HepG2 (cell line): ENCODE measurements around the gene LAMA5. TPM values are rescaled to one million over a fixed set of nuclear protein-coding genes. Genes with fewer than 3 reads are reported as not detected.
A peak's percentile ranks its signal among the peaks of the same experiment; 100 is the strongest.

ENCODE experiments used
- DDIT3 ChIP-seq: sonication (generic); formaldehyde crosslinking; IDR thresholded peaks from 2 replicates; pipeline ENCODE4 v1.4.0; 2020; ENCODE audit warnings: mild to moderate bottlenecking, missing genetic modification reagents
- DPF2 ChIP-seq: sonication (generic); formaldehyde crosslinking; IDR thresholded peaks from 2 replicates; pipeline ENCODE4 v1.4.0; 2020; ENCODE audit warnings: mild to moderate bottlenecking, low read depth, missing genetic modification reagents, borderline replicate concordance
- GABPB1 ChIP-seq: IDR thresholded peaks from 2 replicates; pipeline ENCODE4 v1.6.1; 2016; ENCODE audit warnings: mild to moderate bottlenecking, missing genetic modification reagents, moderate library complexity, missing compliant biosample characterization
- SMC3 ChIP-seq: IDR thresholded peaks from 2 replicates; pipeline ENCODE4 v1.6.1; 2011; ENCODE audit warnings: low read length, improper control_type of control experiment
- SNAI1 ChIP-seq: sonication (generic); formaldehyde crosslinking; IDR thresholded peaks from 2 replicates; pipeline ENCODE4 v1.5.0; 2020; ENCODE audit warnings: mild to moderate bottlenecking, missing genetic modification reagents, borderline replicate concordance
- SRSF1 ChIP-seq: fragments of 200-400 bp; formaldehyde crosslinking; optimal IDR thresholded peaks from 2 replicates; pipeline ENCODE3; 2017; ENCODE audit warnings: mild to moderate bottlenecking, low read depth, low read length, moderate library complexity
- SRY ChIP-seq: sonication (generic); formaldehyde crosslinking; IDR thresholded peaks from 2 replicates; pipeline ENCODE4 v1.8.0; 2022; ENCODE audit warnings: mild to moderate bottlenecking, missing genetic modification reagents
- TCF12 ChIP-seq, 2 experiments: fragments of 450-650 bp in 1 of 2; sonication (generic) in 1 of 2; formaldehyde crosslinking in 1 of 2; IDR thresholded peaks; 2 replicates each; pipeline versions ENCODE4 v1.6.1 to v1.8.0; 2017 to 2022; ENCODE audit warnings: antibody characterized with exemption in 1 of 2, mild to moderate bottlenecking in 1 of 2, missing genetic modification reagents in 1 of 2, moderate library complexity in 1 of 2
- USF2 ChIP-seq, 2 experiments: sonication (generic) in 1 of 2; formaldehyde crosslinking in 1 of 2; IDR thresholded peaks; 2 replicates each; pipeline versions ENCODE4 v1.5.1 to v1.6.1; 2011 to 2020; ENCODE audit warnings: borderline replicate concordance in 1 of 2, low read depth in 1 of 2, low read length in 1 of 2, mild to moderate bottlenecking in 1 of 2, missing genetic modification reagents in 1 of 2, moderate library complexity in 1 of 2
- ZEB1 ChIP-seq: IDR thresholded peaks from 2 replicates; pipeline ENCODE4 v1.6.1; 2012; ENCODE audit warnings: mild to moderate bottlenecking, low read depth, inconsistent platforms; ENCODE audit not compliant: insufficient replicate concordance
- ZMAT3 ChIP-seq: sonication (generic); formaldehyde crosslinking; conservative IDR thresholded peaks from 2 replicates; pipeline ENCODE4 v1.7.0; 2021; ENCODE audit warnings: missing genetic modification reagents
- ZNF274 ChIP-seq: sonication (generic); formaldehyde crosslinking; IDR thresholded peaks from 2 replicates; pipeline ENCODE4 v1.5.1; 2020; ENCODE audit warnings: mild to moderate bottlenecking, missing genetic modification reagents
- ZNF275 ChIP-seq: sonication (generic); formaldehyde crosslinking; IDR thresholded peaks from 2 replicates; pipeline ENCODE4 v1.8.0; 2022; ENCODE audit warnings: missing genetic modification reagents, mild to moderate bottlenecking, inconsistent platforms, borderline replicate concordance
- ZNF460 ChIP-seq: sonication (generic); formaldehyde crosslinking; IDR thresholded peaks from 2 replicates; pipeline ENCODE4 v1.5.1; 2020; ENCODE audit warnings: missing genetic modification reagents, mild to moderate bottlenecking, borderline replicate concordance
- ZNF580 ChIP-seq: IDR thresholded peaks from 2 replicates; pipeline ENCODE4 v1.6.1; 2016; ENCODE audit warnings: low read depth, borderline replicate concordance
- ZNF83 ChIP-seq: sonication (generic); formaldehyde crosslinking; IDR thresholded peaks from 2 replicates; pipeline ENCODE4 v1.4.0; 2020; ENCODE audit warnings: missing genetic modification reagents, mild to moderate bottlenecking, borderline replicate concordance
- ZNF850 ChIP-seq: sonication (generic); formaldehyde crosslinking; conservative IDR thresholded peaks from 2 replicates; pipeline ENCODE4 v1.9.0; 2021; ENCODE audit warnings: mild to moderate bottlenecking, missing genetic modification reagents
- polyA plus RNA-seq, 8 experiments: library from polyadenylated mRNA; depleted of rRNA in 3 of 8; stranded (reverse) in 7 of 8; unstranded in 1 of 8; fragments of >200 nt; fragmentation: Illumina TruSeq in 4 of 8; extraction: Trizol in 4 of 8; gene quantifications; 2 replicates each; pipeline versions ENCODE4 v1.2.1 to v1.2.3, GENCODE V29; 2011 to 2016; ENCODE audit warnings: low read depth in 4 of 8, missing spikeins in 1 of 8, mixed read lengths in 1 of 8; ENCODE audit not compliant: insufficient read depth in 1 of 8
- total RNA-seq, 5 experiments: library from RNA; depleted of rRNA; stranded (reverse); fragments of >200 nt; fragmentation: Illumina TruSeq; extraction: Trizol; gene quantifications; 2 replicates each; pipeline ENCODE4 v1.2.3, GENCODE V29; 2016; ENCODE audit warnings: low read depth in 1 of 5
- TF ChIP-seq, protein P1 (sequence below): sonication (generic); formaldehyde crosslinking; IDR thresholded peaks from 2 replicates; pipeline ENCODE4 v1.4.0; 2020; ENCODE audit warnings: missing genetic modification reagents, mild to moderate bottlenecking, borderline replicate concordance
- TF ChIP-seq, protein P2 (sequence below): sonication (generic); formaldehyde crosslinking; IDR thresholded peaks from 2 replicates; pipeline ENCODE4 v1.5.1; 2020; ENCODE audit warnings: missing genetic modification reagents, mild to moderate bottlenecking, borderline replicate concordance

LAMA5 gene
- total and polyA plus RNA-seq, 2 of the 13 experiments (the other 11 are each of a cell fraction or from before 2014, with no cell fraction given): 21.0 to 44.7 TPM

DNA sequence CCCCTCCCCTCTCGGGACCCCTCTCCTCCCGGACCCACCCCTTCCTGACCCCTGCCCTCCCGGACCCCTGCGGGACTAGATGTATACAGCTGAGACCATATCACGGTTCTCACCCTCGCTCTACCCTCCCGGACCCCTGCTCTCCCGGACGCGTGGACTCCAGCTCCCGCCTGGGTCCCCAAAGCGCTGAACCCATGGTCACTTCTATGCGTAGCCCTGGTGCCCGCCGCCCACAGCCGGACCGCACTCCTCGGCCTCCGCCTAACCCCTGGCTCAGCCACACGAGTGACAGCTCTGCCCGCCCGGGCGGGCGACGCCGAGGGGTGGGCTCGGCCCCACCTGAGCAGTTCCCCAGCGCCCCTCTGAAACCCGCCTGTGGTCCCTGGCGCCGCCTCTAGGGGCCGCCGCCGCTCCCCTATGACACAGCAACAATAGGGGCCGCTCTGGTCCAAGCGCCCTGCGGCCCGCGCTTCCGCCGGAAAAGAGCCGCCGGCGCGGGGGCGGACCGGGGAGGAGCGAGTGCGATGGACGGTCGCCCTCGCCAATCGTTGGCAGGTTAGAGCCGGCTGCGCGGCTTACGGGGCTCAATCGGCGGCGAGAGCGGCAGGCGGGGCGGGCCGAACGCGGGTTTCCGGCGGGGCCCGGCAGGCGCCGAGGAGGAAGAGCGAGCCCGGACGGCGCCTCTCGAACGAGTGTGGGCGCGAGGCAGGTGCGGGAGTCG is 64.6 kb downstream of the LAMA5 start, which contains the start of gene ADRM1 (continued):
- TF ChIP-seq, protein P1, sequence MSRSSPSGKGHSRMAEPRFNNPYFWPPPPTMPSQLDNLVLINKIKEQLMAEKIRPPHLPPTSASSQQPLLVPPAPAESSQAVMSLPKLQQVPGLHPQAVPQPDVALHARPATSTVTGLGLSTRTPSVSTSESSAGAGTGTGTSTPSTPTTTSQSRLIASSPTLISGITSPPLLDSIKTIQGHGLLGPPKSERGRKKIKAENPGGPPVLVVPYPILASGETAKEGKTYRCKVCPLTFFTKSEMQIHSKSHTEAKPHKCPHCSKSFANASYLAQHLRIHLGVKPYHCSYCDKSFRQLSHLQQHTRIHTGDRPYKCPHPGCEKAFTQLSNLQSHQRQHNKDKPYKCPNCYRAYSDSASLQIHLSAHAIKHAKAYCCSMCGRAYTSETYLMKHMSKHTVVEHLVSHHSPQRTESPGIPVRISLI (CRISPR knock-in tag): no peak
- TF ChIP-seq ZNF274 (CRISPR knock-in tag) (no peak; the same call in none of the 2 replicates), ZNF83 (no peak), SRSF1 (peak; percentile 94), ZNF580 (CRISPR knock-in tag) (0 out of 2 replicates have a peak, but pooled peaks have one; percentile 61), ZNF460 (no peak; the same call in 1 of the 2 replicates), SMC3 (no peak; the same call in 1 of the 2 replicates), ZEB1 (peak; percentile 72), TCF12 (IDR thresholded peaks at IDR 0.05) (no peak), TCF12 (CRISPR knock-in tag; IDR thresholded peaks at IDR 0.05) (no peak), SNAI1 (CRISPR knock-in tag) (no peak), ZNF850 (CRISPR knock-in tag) (no peak; the same call in 1 of the 2 replicates), ZMAT3 (peak; percentile 22; the same call in 1 of the 2 replicates), SRY (CRISPR knock-in tag) (no peak; the same call in 1 of the 2 replicates), GABPB1 (peak; percentile 96), DPF2 (CRISPR knock-in tag) (no peak), USF2 (IDR thresholded peaks at IDR 0.05; ENCODE audit: low read depth, low read length) (no peak), USF2 (CRISPR knock-in tag; IDR thresholded peaks at IDR 0.05; ENCODE audit: borderline replicate concordance) (no peak), ZNF275 (CRISPR knock-in tag) (no peak), DDIT3 (CRISPR knock-in tag) (no peak)
- TF ChIP-seq, protein P2, sequence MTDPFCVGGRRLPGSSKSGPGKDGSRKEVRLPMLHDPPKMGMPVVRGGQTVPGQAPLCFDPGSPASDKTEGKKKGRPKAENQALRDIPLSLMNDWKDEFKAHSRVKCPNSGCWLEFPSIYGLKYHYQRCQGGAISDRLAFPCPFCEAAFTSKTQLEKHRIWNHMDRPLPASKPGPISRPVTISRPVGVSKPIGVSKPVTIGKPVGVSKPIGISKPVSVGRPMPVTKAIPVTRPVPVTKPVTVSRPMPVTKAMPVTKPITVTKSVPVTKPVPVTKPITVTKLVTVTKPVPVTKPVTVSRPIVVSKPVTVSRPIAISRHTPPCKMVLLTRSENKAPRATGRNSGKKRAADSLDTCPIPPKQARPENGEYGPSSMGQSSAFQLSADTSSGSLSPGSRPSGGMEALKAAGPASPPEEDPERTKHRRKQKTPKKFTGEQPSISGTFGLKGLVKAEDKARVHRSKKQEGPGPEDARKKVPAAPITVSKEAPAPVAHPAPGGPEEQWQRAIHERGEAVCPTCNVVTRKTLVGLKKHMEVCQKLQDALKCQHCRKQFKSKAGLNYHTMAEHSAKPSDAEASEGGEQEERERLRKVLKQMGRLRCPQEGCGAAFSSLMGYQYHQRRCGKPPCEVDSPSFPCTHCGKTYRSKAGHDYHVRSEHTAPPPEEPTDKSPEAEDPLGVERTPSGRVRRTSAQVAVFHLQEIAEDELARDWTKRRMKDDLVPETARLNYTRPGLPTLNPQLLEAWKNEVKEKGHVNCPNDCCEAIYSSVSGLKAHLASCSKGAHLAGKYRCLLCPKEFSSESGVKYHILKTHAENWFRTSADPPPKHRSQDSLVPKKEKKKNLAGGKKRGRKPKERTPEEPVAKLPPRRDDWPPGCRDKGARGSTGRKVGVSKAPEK (CRISPR knock-in tag): no peak
